ENCODE results near the gene CADPS2. TPM values are rescaled to one million over a fixed set of nuclear protein-coding genes. Genes with fewer than 3 reads are reported as not detected.
A peak's percentile ranks its signal among the peaks of the same experiment; 100 is the strongest.

CADPS2 gene
- total and polyA plus RNA-seq, 8 donors = 34.2 to 83.4 (median 64.6) TPM

- DNase-seq = no peak
- Histone ChIP-seq H3K4me3 (no peak overlapping the region), H3K27ac (no peak overlapping the region), H3K9me3 (no peaks in the 10 kb centered on the region), H3K27me3 (no peaks in the 10 kb centered on the region), H3K4me1 (no peaks in the 10 kb centered on the region), H3K36me3 (no peaks in the 10 kb centered on the region)
- intact Hi-C loops (cut with DNase I) = no loop called here
- ATAC-seq = no peak
- no peak for TF ChIP-seq CTCF (IDR thresholded peaks at IDR 0.05)
Observed at GRCh38 chr7:122628651-122629411, 257.4 kb downstream of the CADPS2 start.

GRCh38 chr7:122626785-122627184 lies 259.5 kb downstream of the CADPS2 start:
- no peaks in the 10 kb centered on the region for H3K36me3 ChIP-seq
- no peaks in the 10 kb centered on the region for H3K4me1 ChIP-seq
- DNase-seq (peak in 1 of 4 donors; percentile 3), ATAC-seq (peak; percentile 91)
- H3K27ac ChIP-seq = no peak overlapping the region
- no peaks in the 10 kb centered on the region for H3K9me3 ChIP-seq
- intact Hi-C loops (cut with DNase I) = no loop called here
- H3K27me3 ChIP-seq = no peaks in the 10 kb centered on the region
- TF ChIP-seq CTCF (IDR thresholded peaks at IDR 0.05) = no peak
- H3K4me3 ChIP-seq = no peak overlapping the region

GRCh38 chr7:122622682-122623081 lies 263.6 kb downstream of the CADPS2 start:
- DNase-seq (no peak), ATAC-seq (no peak)
- intact Hi-C loops (cut with DNase I) = no loop called here
- Histone ChIP-seq H3K27me3 (no peaks in the 10 kb centered on the region), H3K4me1 (no peaks in the 10 kb centered on the region), H3K27ac (no peak overlapping the region), H3K36me3 (no peaks in the 10 kb centered on the region), H3K4me3 (no peak overlapping the region), H3K9me3 (no peaks in the 10 kb centered on the region)
- TF ChIP-seq CTCF (IDR thresholded peaks at IDR 0.05) = no peak

GRCh38 chr7:122619664-122620063 lies 266.6 kb downstream of the CADPS2 start:
- ATAC-seq (no peak), DNase-seq (no peak)
- no peak overlapping the region for H3K27ac ChIP-seq
- no peaks in the 10 kb centered on the region for H3K36me3 ChIP-seq
- TF ChIP-seq CTCF (IDR thresholded peaks at IDR 0.05) = no peak
- H3K9me3 ChIP-seq = no peaks in the 10 kb centered on the region
- no peaks in the 10 kb centered on the region for H3K27me3 ChIP-seq
- no peak overlapping the region for H3K4me3 ChIP-seq
- H3K4me1 ChIP-seq = no peaks in the 10 kb centered on the region
- intact Hi-C loops (cut with DNase I) = no loop called here

- no peak overlapping the region for H3K4me3 ChIP-seq
- ATAC-seq = no peak
- H3K4me1 ChIP-seq = no peaks in the 10 kb centered on the region
- H3K27me3 ChIP-seq = no peaks in the 10 kb centered on the region
- no peaks in the 10 kb centered on the region for H3K9me3 ChIP-seq
- H3K27ac ChIP-seq = no peak overlapping the region
- intact Hi-C loops (cut with DNase I) = no loop called here
- no peak for DNase-seq
- no peak for TF ChIP-seq CTCF (IDR thresholded peaks at IDR 0.05)
- no peaks in the 10 kb centered on the region for H3K36me3 ChIP-seq
Observed at GRCh38 chr7:122618585-122619189, 267.6 kb downstream of the CADPS2 start.
